ENCODE measurements around the gene GSS.

- TF ChIP-seq POLR2A (IDR thresholded peaks at IDR 0.05) (no peak), CTCF (IDR thresholded peaks at IDR 0.05) (no peak), POLR2AphosphoS5 (IDR thresholded peaks at IDR 0.05) (no peak)
Measured at GRCh38 chr20:34974246-34974645, 18.6 kb upstream of the GSS start.
